Measurements from ENCODE around the gene NPTX2.

The NPTX2 gene

DNA sequence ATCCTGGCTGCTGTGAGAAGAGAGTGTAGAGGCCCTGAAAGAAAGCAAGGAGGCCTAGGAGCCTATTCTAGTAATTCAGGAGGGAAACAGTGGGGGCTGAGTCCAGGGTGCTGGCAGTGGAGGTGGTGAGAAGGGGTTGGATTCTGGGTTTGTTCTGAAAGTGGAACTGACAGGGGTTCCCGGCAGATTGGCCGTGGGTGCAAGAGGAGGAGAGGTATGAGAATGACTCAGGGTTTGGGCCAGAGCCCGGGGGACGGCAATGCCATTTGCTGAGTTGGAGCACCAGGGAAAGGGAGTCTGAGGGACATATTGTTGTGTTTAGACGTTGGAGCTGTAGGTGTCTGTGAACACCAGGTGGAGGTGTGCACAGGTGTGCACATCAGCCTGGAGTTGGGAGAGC, 38.5 kb downstream of the NPTX2 start:
- DNase-seq = no peak

DNA sequence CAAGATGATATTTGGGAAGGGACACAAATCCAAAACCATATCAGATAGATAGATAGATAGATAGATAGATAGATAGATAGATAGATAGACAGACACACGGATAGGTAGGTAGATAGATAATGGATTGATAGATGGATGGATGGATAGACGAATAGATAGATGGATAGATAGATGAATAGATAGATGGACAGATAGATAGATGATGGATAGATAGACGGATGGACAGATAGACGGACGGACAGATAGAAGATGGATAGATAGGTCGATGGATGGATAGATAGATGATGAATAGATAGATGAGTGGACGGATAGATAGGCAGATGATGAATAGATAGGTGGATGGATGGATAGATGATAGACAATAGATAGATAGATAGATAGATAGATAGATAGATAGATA, 39.8 kb downstream of the NPTX2 start:
- no peak for DNase-seq

GRCh38 chr7:98657736-98658135, 40.7 kb downstream of the NPTX2 start:
- DNase-seq = no peak

GRCh38 chr7:98659756-98660155, 42.7 kb downstream of the NPTX2 start:
- DNase-seq = no peak

GRCh38 chr7:98661607-98662006, 44.5 kb downstream of the NPTX2 start:
- DNase-seq = no peak

GRCh38 chr7:98662289-98662688, 45.2 kb downstream of the NPTX2 start:
- DNase-seq = no peak

GRCh38 chr7:98664882-98665281, 47.8 kb downstream of the NPTX2 start:
- no peak for DNase-seq

DNA sequence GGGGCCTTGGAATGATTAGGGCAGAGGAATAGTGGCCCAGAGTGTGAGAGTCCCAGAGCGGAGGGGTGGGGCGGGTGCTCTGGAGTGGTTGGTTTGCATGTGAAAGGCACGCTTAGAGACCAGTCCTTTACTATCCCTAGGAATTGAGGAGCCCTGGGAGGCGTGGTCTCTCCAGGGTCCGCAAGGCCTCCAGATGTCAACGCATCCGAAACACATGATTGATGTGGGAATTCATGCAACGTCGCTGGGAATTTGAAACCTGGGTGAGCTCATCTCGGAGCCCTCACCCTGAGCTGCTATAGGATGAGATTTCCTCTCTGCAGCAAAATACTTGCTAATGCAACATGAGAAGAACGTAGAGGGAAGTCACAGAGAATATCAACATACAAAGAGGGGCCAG, 51.2 kb downstream of the NPTX2 start:
- DNase-seq = no peak

GRCh38 chr7:98669329-98670000, 52.4 kb downstream of the NPTX2 start:
- DNase-seq = no peak

DNA sequence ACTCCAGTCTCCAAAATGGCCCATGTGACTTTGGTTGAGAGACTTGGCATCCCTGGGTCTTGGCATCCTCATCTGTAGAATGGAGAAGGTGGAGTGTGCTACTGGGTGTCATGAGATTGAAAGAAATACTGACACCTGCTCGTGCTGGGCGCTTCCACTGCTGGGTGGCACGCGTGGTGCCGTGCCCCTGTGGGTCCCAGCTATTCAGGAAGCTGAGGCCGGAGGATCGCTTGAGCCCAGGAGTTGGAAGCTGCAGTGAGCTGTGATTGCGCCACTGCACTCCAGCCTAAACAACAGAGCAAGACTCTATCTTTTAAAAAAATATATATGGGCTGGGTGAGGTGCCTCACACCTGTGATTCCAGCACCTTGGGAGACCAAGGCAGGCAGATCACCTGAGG, 53.1 kb downstream of the NPTX2 start:
- no peak for DNase-seq

GRCh38 chr7:98671733-98672331, 54.7 kb downstream of the NPTX2 start:
- DNase-seq = no peak

- DNase-seq = no peak
These were observed 57.4 kb downstream of the NPTX2 start for GRCh38 chr7:98674461-98674860.

DNA sequence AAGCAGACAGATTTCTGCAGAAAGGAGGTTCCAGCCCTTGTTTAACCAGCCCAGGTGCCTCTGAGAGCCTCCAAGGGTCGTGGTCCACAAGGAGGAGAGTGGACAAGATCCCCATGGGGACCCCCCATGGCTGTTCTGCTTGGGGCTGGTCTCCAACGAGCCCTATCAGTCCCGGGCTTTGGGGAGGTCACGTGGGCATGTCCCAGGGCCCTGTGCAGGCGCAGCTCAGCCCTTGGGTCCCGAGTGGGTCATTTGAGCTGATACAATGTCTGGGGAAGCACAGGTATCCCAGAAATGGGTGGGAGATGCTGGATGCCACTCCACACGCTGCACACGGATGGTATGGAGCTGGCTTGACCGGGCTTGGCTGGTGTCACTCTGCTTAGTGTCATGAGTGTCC, 57.8 kb downstream of the NPTX2 start:
- DNase-seq = no peak

DNA sequence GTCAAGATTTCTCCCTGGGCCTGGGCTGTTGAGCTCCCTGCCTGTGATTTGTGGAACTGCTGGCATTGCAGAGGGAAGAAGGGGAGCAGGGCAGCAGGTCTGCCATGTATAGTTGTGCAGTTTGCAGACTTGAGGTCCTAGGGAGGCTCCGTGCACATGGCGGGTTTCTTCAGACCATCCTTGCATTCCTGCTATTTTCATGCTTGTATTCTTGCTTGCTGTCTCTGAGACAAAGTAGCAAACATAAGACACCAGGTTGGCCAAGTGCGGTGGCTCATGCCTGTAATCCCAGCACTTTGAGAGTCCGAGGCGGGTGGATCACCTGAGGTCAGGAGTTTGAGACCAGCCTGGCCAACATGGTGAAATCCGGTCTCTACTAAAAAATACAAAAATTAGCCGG, 61.1 kb downstream of the NPTX2 start:
- DNase-seq = no peak
